ENCODE measurements around the gene KCNN4.

- no peak for TF ChIP-seq EZH2phosphoT487 (IDR thresholded peaks at IDR 0.05; ENCODE audit: borderline replicate concordance)
- no peak for TF ChIP-seq CTCF (conservative IDR thresholded peaks at IDR 0.05; ENCODE audit: low read length)
Observed at GRCh38 chr19:43754503-43755255, 26.1 kb downstream of the KCNN4 start, which contains the start of gene SMG9.

Data from Loucy (cell line).